ENCODE measurements around the gene GP2.

GRCh38 chr16:20363191-20363590 is 35.9 kb upstream of the GP2 start:
- TF ChIP-seq CTCF (IDR thresholded peaks at IDR 0.05) (no peak), EZH2 (IDR thresholded peaks at IDR 0.05; ENCODE audit: borderline replicate concordance, insufficient read depth, low read depth, low read length, poor library complexity, severe bottlenecking) (no peak)
